Kidney tubule cell (primary cell): ENCODE data around the gene TXNDC9.
"Not testable (repeated sequence)": the region's sequence is repeated elsewhere in the genome, so short reads cannot be mapped to it uniquely, and the experiment has no call there.

Experiments used
- DNase-seq: peaks from one replicate; pipeline ENCODE4 v3.0.0-alpha.2; 2018; ENCODE audit warnings: low spot score

Gene TXNDC9, protein sequence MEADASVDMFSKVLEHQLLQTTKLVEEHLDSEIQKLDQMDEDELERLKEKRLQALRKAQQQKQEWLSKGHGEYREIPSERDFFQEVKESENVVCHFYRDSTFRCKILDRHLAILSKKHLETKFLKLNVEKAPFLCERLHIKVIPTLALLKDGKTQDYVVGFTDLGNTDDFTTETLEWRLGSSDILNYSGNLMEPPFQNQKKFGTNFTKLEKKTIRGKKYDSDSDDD

DNA sequence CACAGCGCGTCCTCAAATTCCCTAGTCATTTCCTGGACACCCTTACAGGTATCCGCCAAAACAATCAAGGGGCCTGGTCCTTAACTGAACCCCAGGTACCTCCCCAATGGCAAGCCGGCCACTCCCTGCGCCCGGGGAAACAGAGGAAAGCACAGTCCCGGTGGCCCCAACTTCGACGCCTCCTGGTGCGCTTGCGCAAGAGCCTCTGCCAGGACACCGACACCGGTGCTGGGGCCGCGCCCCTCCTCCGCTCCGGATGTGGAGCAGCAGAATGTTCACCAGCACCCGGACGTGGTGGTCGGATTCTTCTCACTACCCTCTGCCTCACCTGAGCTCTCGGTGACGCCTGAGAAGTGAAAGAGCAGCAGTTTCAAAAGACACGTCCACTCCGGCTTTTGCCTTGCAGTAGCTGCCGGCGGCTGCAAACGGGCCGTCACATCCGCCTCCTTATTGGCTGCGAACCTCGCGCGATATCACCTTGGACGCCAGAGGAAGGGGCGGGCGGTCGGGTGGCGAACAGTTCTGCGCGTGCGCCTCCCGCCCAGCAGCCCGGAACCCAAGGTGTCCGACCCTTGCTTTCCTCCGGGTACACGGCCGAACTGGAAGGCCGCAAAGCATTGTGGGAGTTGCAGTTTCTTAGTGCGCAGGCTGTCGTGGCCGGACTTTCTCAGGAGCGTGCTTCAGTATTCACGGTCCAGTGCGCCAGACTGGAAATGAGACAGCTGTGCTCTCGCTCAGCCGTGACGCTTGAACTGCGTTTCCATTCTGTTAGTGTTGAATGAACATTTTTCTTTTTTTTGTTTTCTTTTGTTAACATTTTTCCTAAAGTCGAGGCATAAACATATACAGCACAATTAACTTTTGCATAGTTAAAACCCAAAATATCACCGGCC lies at the start of gene TXNDC9:
TXNDC9 (minus strand) TSS at position 423 of the 893 bp plus-strand sequence. CDS start 3,123 bp downstream, outside the sequence.
- peak; percentile 100 for DNase-seq

DNA sequence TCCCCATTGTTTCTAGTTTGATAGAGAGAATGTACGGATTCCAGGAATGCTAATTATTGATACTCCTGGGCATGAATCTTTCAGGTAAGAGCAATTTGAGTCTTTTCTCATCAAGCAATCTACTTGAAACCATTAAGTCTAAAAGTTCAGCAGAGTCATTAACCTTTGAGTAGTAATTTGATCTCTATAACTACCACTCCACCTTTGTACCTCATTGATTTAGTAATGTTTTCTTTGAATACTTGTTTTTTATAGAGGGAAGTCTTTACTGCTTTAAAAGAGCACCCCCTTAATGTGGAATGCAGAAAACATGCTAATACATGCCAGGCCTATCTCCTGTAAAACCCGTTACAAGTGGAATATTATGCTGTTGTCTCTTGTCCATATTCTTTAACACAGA lies 46.0 kb upstream of the TXNDC9 start:
- DNase-seq = no peak

DNA sequence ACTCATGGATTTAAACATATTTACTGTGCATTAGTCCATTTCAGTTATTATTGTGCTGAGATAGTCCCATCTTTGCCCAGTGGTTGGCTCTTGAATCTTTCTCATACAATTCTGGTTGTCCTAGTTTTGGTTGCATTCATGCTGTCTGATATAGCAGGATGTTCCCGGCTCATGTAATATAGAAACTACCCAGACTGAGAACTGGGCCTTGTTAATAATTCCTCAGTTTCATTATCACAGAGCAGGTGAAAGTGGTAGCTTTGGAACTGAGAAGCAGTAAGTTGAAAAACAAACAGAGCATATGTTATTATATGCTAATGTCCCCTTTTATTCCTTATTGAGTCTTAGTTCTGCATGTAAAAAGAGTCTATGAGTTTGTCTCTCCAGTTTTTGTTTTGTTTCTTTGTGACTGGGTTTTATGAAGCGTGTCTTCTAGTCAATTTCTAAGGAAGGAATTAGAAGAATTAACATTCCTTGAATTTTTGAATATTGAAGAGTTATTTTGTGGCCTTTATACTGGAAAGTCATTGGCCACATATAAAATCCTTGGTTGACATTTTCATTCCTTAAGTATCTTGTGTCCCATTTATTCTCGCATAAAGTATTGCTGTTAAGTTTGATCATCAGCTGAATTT lies 44.4 kb upstream of the TXNDC9 start:
- peak; percentile 40 for DNase-seq

DNA sequence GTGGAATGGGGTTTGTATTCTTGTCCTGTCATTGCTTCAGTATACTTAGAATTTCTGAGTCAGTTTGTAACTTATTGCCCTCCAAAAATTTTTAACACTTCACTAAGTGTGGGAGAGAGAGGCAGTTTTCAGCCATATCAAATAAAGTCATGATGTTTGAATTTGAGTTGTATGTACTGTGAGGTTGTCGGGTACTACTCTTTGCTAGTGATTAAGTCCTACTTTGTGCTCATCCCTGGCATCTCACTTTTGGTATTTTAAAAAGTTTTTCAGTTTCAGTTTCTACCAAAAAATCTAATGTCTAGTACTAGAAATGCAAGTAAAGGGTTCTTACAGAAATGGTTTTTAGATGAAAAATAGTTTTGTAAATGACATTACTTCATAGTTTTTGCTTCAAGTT lies 41.7 kb upstream of the TXNDC9 start:
- DNase-seq = no peak

DNA sequence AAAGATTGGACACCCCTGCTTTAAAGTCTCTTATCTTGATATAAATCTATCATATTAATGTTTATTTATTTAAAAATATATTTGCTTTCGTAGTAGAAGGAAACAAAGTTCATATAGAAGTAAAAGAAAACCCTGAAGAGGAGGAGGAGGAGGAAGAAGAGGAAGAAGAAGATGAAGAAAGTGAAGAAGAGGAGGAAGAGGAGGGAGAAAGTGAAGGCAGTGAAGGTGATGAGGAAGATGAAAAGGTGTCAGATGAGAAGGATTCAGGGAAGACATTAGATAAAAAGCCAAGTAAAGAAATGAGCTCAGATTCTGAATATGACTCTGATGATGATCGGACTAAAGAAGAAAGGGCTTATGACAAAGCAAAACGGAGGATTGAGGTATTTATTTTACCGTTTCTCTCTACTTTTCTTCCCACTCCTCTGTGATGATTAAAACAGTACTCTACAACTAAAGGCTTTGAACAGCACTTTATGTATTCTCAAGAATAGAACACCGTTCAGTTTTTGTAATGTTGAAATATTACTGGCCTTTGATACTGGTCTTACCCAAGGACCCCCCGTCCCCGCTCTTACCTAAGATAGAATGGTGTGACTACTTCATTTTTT lies 40.2 kb upstream of the TXNDC9 start:
- DNase-seq = no peak

DNA sequence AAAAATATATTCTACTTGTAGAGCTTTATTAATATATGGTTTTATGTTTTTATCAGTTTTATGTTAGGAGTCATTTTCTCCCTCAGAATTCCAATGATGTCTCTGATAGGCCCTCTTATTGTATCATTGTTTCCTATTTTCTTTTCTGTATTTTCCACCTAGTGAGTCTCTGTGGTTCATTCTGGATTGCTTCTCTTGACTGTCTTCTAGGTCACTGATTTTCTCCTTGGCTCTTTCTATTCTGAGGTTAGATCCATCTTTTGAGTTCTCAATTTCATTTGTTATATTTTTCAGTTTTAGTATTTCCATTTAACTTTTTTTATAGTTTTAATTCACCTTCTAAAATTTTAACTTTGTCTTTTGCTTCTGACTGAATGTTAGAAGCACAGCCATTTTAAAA lies 38.6 kb upstream of the TXNDC9 start:
- DNase-seq = no peak

DNA sequence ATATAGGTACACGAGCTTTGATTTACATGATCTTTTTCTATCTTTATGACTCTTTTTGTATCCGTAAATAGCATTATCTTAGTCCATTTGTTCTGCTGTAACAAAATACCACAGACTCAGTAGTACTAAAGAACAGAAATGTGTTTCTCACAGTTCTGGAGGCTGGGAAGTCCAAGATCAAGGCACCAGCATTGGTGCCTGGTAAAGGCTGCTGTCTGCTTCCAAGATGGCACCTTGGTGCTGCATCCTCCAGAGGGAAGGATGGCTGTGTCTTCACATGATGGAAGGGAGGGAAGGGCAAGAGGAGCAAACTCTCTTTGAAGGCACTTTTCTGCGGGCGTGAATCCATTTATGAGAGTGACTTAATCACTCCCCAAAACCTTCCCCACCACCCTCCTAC lies 37.0 kb upstream of the TXNDC9 start:
- DNase-seq = no peak

DNA sequence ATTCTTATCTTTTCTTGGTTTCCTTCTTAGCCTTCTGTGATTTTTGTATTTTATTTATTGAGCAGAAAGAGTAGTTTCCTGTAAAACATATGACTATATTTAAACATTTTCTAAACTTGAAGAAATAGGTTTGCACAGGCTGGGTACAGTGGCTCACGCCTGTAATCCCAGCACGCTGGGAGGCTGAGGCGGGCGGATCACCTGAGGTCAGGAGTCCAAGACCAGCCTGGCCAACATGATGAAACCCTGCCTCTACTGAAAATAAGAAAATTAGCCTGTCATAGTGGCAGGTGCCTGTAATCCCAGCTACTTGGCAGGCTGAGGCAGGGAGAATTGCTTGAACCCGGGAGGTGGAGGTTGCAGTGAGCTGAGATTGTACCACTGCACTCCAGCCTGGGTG lies 32.7 kb upstream of the TXNDC9 start:
- not testable (repeated sequence) for DNase-seq

DNA sequence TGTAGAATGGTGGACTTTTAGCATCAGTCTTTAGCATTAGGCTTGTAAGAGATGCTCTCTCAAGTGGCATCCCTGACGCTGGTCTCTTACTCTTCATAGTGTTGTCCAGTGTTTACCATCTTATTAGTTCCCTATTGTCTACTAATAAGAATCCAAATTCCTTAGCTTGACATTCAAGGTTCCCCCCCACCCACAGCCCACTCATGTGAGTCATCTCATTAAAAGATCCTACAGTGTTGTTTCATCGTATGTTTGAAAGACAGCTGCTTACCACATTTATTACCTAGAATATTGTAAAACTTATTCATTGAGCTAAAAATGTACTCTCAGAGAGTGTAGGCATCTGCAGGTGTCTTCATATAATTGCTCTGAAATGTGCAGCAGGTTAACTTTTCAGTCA lies 29.5 kb upstream of the TXNDC9 start:
- DNase-seq = no peak

DNA sequence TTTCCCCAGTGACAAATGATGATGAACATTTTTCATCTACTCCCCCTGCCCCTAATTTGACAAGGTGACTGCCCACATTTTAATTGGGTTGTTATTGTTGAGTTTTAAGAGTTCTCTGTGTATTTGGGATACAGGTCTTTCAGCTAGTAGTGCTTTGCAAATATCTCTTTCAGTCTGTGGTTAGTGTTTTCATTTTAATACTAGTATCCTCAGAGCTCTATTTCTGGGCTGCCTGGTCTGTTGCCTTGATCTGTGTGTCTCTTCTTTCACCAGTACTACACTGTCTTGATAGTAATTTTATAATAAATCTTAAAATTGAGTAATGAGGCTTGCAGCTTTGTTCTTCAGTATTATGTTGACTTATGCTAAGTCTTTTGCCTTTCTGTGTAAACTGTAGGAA lies 20.7 kb upstream of the TXNDC9 start:
- DNase-seq = no peak

DNA sequence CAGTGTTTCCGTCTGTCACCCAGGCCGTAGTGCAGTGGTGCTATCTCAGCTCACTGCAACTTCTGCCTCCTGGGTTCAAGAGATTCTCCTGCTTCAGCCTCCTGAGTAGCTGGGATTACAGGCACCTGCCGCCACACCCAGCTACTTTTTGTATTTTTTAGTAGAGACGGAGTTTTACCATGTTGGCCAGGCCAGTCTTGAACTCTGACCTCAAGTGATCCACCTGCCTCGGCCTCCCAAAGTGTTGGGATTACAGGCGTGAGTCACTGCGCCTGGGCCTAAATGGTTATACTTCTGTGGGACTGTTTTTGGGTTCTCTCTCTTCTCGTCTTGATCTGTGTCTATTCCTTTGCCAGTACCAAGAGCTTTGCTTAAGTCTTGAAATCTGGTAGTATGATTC lies 18.7 kb upstream of the TXNDC9 start:
- DNase-seq = not testable (repeated sequence)

DNA sequence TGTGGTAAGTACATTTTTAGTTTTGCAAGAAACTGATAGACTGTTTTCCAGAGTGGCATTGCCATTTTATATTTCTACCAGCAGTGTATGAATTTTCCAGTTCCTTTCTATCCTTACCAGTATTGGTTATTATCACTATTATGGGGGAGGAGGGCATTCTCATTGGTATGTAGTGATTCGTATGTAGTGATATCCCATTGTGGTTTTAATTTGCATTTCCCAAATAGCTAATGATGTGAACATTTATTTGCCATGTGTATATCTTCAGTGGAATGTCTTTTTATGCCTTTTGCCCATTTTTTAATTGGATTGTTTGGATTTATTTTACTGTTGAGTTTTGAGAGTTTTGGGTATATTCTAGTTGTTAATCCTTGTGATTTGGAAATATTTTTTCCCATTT lies 17.9 kb upstream of the TXNDC9 start:
- peak; percentile 38 for DNase-seq

DNA sequence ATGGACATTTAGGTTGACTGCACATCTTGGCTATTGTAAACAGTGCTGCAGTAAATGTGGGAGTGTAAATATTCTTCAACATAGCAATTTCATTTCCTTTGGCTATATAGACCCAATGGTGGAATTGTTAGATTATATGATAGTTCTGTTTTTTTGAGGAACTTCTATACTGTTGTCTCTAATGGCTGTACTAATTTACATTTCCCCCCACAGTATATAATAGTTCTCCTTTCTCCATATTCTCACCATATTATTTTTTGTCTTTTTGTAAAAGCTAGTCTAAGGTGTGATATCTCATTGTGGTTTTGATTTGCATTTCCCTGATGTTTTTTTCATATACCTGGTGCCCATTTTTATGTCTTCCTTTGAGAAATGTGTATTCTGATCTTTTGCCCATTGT lies 14.1 kb upstream of the TXNDC9 start:
- no peak for DNase-seq

DNA sequence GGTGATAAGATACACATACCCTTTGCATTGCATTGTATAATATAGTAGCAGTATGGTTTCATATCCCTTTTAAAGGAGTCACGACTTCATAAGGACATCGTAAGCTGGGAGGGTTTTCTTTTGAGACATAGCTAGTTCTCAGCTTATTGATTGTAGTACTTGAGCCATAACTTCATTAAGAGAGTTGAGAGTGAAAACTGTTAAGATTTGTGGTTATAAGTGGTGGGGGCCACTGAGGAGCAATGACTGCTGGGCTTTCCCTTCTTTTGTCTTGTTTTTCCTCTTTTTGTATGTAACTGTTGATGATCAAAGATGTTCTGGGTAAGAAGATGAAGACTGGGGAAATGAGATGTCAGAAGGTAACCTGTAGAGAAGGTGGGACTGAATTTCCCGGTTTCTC lies 12.0 kb upstream of the TXNDC9 start:
- DNase-seq = no peak

DNA sequence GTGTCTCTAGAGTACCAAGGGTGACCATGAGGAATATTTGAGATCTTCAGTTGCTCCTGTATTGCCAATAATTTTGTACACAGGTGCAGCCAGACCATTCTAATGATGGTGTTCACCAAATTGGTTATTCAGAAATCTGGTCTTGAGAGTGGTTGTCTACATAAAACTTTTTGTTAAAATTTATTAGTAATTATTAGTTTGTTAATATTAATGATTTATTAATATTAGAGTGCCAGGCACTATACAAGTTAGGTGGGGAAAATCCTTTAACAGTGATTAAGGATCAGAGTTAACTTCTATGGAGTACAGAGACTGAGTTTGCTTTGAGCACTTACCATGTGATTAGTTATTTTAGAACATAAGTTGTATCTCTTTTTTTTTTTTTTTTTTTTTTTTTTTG lies 10.1 kb upstream of the TXNDC9 start:
- no peak for DNase-seq

DNA sequence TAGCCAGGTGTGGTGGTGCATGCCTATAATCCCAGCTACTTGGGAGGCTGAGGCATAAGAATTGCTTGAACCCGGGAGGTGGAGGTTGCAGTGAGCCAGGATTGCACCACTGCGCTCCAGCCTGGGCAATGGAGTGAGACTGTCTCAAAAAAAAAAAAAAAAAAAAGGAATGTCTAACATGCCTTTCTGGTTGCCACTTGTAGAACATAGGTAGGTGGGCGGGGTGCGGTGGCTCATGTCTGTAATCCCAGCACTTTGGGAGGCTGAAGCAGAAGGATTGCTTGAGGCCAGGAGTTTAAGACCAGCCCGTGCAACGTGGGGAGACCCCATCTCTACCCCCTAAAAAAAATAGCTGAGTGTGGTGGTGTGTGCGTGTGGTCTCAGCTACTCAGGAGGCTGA lies 9.3 kb upstream of the TXNDC9 start:
- not testable (repeated sequence) for DNase-seq

DNA sequence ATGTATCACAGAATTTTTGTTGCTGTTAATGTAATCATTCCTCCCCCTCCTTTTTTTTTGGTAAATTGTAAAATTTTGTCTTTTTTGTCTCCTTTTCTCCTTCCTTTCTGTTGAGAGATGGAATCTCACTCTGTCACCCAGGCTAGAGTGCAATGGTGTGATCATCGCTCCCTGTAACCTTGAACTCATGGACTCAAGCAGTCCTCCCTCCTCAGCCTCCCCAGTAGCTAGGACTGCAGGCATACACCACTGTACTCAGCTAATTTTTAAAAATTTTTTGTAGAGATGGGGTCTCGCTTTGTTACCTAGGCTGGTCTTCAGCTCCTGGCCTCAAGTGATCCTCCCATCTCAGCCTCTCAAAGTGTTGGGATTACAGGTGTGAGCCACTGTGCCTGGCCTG lies 6.4 kb upstream of the TXNDC9 start:
- DNase-seq = no peak

DNA sequence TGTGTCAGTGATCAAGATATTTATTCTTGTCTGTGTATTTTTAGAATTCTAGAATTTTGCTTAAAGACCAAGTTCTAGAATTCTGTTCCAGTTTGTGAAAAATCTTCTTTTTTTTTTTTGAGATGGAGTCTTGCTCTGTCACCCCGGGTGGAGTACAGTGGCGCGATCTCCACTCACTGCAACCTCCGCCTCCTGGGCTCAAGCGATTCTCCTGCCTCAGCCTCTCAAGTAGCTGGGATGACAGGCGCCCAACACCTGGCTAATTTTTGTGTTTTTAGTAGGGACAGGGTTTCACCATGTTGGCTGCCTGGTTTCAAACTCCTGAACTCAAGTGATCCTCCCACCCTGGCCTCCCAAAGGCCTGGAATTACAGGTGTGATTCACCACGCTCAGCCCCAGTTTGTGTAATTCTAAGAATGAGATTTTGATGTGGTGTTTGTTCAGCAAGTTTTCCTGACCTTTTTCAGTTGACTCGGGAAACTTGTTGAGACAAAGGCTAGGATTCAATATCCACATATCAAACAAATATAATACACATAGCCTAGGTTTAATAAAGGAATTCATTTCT lies 4.6 kb upstream of the TXNDC9 start:
- DNase-seq = peak; percentile 13

DNA sequence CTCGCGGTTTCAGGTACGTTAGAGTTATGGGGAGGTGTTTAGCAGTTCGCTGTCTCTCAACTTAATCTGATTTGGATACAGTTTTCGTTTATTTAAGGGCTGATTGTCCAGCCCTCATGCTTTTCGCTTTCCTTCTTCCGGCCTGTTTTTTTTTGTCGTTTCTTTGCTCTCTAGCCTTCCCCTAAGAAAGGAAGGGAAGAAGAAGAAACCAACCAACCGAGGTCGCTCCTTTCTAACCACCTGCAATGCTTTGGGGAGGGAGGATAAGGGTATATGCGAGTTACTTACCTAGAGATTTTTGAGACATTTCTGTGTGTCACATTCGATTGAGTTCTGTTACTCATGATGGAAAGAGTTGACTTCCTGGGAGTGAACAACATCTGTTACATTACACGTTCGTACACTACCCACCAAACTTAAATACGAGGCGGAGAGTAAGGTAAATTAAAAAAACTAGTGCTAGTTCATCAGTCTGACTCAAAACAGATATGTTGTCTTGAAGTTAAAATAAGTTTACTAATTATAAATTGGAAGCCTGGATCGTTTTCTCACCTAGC lies 2.0 kb upstream of the TXNDC9 start:
- peak; percentile 43 for DNase-seq

DNA sequence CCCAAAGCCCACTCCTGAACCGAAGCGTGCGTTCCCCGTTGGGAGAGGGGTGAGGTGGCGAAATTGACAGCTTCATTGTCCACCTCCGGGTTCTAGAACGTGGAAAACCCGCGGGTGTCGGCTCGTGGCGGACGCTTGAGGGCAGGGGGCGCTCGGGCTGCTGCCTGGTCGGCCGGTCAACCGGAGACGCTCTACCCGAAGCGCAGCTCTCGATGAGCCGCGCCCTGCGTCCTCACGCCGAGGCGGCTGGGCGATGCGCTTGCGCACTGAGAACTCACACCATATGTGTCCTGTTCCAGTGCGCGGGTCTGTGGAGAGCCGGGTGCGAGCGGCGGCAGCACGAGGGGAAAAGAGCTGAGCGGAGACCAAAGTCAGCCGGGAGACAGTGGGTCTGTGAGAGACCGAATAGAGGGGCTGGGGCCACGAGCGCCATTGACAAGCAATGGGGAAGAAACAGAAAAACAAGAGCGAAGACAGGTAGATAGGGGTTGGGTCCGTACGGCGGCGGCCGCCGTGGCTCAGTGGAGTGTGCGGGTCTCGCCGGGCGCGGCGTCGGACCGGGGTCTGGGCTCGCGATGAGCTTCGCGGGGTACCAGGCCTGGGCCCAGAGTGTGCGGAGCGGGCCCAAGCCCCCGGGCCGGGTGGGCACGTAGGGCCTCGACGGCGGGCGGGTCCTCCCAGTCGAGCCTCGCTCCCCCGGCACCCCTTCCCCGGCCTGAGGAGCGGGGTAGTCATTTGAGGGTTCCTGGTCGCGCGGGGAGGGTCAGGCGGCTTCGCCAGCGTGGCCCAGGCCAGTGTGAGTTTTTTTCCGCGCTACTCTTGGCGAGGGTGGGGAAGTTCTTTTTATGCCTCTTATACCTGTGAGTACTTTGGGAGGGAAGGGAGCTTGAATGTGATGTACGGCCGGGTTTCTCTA lies 1.2 kb upstream of the TXNDC9 start, which contains the start of gene EIF5B:
EIF5B (plus strand) TSS at position 277 of the 916 bp plus-strand sequence; CDS start at position 443, 166 bp downstream.
- peak; percentile 97 for DNase-seq

DNA sequence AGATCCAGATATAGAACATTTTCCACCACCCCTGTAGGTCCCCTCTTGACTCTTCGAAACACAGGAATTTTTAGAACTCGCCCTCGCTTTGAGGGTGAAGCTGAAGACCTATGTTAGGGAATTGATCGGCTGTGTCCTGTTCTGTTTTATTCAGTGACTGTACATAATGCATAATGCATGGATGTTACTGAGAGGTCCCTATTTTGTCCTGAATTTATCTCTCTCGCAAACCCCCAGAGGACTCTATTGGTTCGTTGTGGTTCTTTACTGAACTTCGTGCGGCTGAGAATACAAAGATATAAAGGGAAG lies 625 bp upstream of the TXNDC9 start:
- DNase-seq = no peak
